Measurements from ENCODE around the gene SPTBN1.

SPTBN1 gene

GRCh38 chr2:54553775-54554174 is 97.6 kb downstream of the SPTBN1 start:
- no peak for DNase-seq (ENCODE audit: low read depth)

GRCh38 chr2:54555318-54555837 is 99.3 kb downstream of the SPTBN1 start:
- no peak for DNase-seq (ENCODE audit: low read depth)

- no peak for DNase-seq (ENCODE audit: low read depth)
Observed at GRCh38 chr2:54556621-54557121, 100.5 kb downstream of the SPTBN1 start.

GRCh38 chr2:54557211-54557600 is 101.1 kb downstream of the SPTBN1 start:
- DNase-seq (ENCODE audit: low read depth): no peak

- DNase-seq (ENCODE audit: low read depth): peak; percentile 52
Observed at GRCh38 chr2:54557601-54558187, 101.6 kb downstream of the SPTBN1 start.

GRCh38 chr2:54558188-54559005 is 102.3 kb downstream of the SPTBN1 start:
- DNase-seq (ENCODE audit: low read depth): peak; percentile 51

- DNase-seq (ENCODE audit: low read depth): no peak
Observed at GRCh38 chr2:54559006-54559445, 102.9 kb downstream of the SPTBN1 start.

GRCh38 chr2:54559593-54560145 is 103.5 kb downstream of the SPTBN1 start:
- no peak for DNase-seq (ENCODE audit: low read depth)

GRCh38 chr2:54560146-54560881 is 104.2 kb downstream of the SPTBN1 start:
- no peak for DNase-seq (ENCODE audit: low read depth)

GRCh38 chr2:54561010-54561409 is 104.9 kb downstream of the SPTBN1 start:
- no peak for DNase-seq (ENCODE audit: low read depth)

GRCh38 chr2:54564439-54564838 is 108.3 kb downstream of the SPTBN1 start:
- no peak for DNase-seq (ENCODE audit: low read depth)

GRCh38 chr2:54565551-54565950 is 109.4 kb downstream of the SPTBN1 start:
- DNase-seq (ENCODE audit: low read depth): no peak

GRCh38 chr2:54566896-54567295 is 110.8 kb downstream of the SPTBN1 start:
- no peak for DNase-seq (ENCODE audit: low read depth)

GRCh38 chr2:54568876-54569321 is 112.8 kb downstream of the SPTBN1 start:
- no peak for DNase-seq (ENCODE audit: low read depth)

- DNase-seq (ENCODE audit: low read depth): no peak
Observed at GRCh38 chr2:54569745-54570301, 113.7 kb downstream of the SPTBN1 start.

GRCh38 chr2:54570321-54570855 is 114.3 kb downstream of the SPTBN1 start:
- DNase-seq (ENCODE audit: low read depth): no peak

- peak; percentile 47 for DNase-seq (ENCODE audit: low read depth)
Observed at GRCh38 chr2:54570925-54571694, 115.0 kb downstream of the SPTBN1 start.

- no peak for DNase-seq (ENCODE audit: low read depth)
Observed at GRCh38 chr2:54572262-54572635, 116.1 kb downstream of the SPTBN1 start.

GRCh38 chr2:54572636-54573536 is 116.8 kb downstream of the SPTBN1 start:
- no peak for DNase-seq (ENCODE audit: low read depth)

- DNase-seq (ENCODE audit: low read depth): no peak
Observed at GRCh38 chr2:54573537-54573919, 117.4 kb downstream of the SPTBN1 start.
